GM10847 (cell line): Measurements from ENCODE around the gene RAD51C.

Experiments used
- POLR2A ChIP-seq: IDR thresholded peaks from 2 replicates; pipeline ENCODE4 v1.6.1; 2011; ENCODE audit not compliant: insufficient read length; ENCODE audit errors: extremely low read depth

RAD51C gene

DNA sequence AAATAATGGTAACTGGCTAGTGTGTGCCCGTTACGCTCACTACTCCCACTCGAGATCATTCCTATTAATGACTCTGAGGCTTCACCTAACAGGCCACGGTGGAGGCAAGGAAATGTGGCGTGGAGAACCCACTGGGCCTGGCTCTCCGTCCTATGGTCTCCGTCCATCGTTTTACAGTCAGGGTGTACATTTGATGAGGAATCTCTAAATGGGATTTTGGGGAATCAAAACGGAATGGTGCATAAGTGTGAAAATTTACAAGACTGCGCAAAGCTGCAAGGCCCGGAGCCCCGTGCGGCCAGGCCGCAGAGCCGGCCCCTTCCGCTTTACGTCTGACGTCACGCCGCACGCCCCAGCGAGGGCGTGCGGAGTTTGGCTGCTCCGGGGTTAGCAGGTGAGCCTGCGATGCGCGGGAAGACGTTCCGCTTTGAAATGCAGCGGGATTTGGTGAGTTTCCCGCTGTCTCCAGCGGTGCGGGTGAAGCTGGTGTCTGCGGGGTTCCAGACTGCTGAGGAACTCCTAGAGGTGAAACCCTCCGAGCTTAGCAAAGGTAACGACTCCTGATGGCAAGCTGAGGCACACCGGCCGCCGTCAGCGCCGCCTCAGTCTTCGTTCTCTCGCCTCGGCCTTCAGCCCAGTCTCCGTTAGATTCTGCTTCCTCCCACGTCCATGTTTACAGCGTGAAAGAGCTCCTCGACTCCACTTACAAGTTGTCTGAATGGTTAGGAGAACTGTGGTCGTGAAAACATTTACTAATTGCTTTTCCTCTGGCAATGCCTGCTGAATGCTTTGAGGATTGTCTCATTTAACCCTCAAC is at the start of gene RAD51C:
RAD51C (plus strand) TSS at position 364 of the 817 bp plus-strand sequence; CDS start at position 406, 42 bp downstream.
- peak; percentile 87 for TF ChIP-seq POLR2A

DNA sequence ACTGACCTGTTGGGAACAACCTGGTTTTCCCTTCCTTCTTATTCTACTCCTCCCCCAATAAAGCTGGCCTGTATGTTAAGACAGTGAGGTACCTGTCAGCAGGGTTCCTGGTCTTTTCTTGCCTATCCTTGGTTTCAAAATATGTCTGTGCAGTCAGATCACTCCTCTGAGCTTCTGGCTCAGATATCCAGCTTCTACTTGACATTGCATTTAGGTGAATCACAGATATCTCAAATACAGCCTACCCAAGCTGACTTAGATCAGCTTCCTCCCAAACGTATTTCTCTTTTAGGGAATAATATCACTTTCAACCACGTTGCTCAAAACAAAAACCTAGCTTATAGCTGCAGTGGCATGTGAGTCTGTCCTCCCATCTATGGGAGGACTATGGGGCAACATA is 49.3 kb upstream of the RAD51C start:
- no peak for TF ChIP-seq POLR2A

DNA sequence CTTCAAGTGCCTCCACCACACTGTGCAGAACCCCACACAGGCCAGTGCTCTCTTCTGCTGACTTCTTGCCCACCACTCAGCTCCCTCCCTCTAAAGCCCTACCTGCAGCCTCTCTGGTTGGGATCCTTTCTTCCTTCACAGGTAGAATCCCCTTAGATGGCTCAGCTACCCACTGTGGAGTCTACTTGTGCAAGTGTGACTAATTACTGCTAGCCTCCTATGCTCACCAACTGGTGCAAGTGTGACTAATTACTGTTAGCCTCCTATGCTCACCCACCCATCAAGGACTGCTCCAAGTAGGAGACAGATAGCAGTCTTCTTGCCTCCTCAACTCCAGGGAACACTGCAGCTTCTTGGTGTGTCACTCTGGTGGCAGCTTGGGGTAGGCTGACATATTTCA is 44.2 kb upstream of the RAD51C start:
- no peak for TF ChIP-seq POLR2A

DNA sequence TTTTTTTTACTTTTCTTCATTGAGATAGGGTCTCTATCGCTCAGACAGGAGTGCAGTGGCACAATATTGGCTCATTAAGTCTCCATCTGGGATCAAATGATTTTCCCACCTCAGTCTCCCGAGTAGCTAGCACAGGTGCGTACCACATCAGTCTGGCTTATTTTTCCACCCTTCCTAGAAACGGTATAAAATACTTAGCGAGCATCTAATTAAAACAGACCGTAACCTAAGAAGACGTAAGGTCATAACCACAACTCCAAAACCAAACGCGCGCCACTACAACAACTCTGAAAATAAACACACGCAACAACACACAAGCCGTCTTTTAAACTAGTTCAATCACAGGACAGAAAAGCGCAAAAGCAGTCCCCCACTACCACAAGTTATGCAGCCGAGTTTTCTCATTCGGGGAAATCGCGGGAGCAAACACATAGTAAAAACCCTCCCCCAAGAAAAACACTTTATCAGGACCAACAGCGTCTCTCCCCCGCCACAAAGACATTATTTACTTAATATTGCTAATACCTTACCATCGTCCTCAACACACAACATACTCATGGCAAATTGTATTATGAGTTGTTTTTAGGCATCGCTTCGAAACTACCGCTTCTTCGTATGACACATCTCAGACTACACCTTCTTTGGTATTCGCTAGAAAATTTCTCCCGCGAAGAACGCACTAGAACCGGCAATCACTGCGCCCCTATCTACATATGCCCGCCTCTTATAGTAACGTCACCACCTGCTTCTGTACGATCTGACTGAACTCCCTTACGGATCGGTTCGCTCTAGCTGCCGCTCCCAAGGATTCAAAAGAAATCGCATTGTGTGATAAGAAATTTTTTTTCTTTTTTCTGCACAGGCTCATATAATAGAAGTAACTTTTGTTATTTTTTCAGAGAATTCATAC is 33.3 kb upstream of the RAD51C start:
- TF ChIP-seq POLR2A, result peak; percentile 97

GRCh38 chr17:58660621-58661020 is 31.8 kb upstream of the RAD51C start:
- TF ChIP-seq POLR2A, result no peak

- TF ChIP-seq POLR2A, result no peak
Observed at GRCh38 chr17:58661499-58661898, 30.9 kb upstream of the RAD51C start.

- no peak for TF ChIP-seq POLR2A
Observed at GRCh38 chr17:58664302-58664701, 28.1 kb upstream of the RAD51C start.

GRCh38 chr17:58665946-58666857 is 26.2 kb upstream of the RAD51C start:
- no peak for TF ChIP-seq POLR2A

DNA sequence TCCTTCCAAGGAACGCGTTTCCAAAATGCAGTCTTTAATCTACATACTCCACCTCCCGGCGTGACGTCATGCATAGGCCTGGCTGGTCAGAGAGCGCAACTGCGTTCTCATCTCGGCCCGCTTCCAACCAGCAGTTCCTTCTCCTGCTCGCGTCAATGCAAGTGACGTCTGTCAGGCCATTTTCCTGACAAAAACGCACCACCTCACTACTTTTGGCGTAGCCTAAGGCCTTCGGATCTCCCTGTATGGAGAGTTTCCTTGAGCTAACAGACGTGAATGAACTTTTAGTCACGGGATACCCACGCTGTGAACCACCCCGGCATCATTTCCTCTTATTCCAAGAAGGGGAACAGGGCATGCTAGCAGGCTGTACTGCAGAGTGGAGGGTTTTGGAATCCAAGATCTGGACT is 25.5 kb upstream of the RAD51C start:
- TF ChIP-seq POLR2A, result no peak

DNA sequence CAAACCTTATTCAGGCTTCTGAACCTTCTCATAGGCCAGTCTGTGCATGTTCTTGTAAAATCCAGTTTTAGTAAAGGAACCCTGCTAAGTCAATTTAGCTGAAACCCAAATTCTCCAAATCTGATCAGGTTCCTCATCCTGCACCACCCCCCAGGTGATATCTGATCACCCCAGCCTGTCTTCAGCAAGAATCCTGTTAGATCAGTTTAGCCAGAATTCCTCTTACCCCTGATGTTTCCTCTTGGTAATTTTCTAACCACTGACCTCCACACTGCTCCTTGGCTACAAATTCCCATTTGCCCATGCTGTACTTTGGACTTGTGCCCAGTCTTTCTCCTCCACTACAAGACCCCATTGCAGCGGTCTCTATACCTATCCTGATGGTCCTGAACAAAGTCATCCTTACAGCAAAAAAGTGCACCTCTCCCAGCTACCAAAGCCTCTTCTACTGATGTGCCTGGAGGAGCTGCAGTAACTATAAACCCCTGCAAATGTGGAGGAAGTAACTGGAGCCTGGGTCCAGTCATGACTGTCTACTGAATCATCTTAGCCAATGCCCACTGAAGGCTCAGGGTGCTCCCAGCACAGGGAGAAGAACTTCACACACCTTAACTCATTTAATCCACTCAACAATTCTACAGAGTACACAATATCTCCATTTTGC is 24.3 kb upstream of the RAD51C start:
- no peak for TF ChIP-seq POLR2A

DNA sequence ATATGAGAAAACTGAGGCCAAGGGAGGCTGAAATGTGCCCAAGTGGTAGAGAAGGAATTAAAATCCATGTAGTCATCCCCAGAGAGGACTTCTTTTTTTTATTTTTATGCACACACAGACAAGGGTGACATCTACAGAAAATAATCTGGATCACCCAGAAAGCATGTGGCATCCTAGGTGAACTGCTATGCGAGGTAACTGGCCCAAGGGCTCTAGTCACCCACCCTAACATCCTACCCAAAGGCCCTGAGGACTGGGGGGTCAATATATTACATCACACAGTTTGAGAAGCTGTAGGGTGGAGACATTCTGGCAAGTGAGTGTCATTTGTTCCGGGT is 23.8 kb upstream of the RAD51C start:
- no peak for TF ChIP-seq POLR2A

GRCh38 chr17:58669853-58670252 is 22.5 kb upstream of the RAD51C start:
- TF ChIP-seq POLR2A, result no peak

- no peak for TF ChIP-seq POLR2A
Observed at GRCh38 chr17:58671969-58672368, 20.4 kb upstream of the RAD51C start.

DNA sequence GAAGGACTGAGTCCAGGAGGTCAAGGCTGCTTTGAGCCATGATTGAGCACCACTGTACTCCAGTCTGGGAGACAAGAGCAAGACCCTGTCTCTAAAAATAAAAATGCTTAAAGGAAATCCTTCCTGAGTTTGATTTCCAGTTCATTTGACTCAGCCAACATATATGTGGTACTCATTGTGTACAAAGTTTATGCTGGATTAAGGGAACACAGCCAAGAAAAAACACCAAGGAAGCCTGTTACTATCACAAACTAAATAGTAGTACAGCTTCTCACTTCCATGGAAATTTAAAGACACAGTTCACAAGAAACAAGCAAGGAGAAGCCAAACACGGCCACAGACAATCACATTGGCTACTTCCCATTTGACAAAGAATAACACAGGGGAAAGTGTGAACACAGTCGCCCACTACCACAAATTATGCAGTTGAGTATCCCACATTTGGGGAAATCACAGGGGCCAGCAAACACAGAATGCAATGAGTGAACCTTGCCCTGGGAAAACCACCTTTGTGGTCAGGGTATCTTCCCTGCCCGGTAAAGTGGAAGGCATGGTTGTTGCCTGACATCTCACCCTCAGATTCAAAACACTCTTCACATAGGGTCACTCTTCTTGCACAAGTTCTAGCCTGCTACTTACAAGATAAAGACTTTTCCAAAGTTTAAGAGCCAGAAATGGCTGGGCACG is 15.1 kb upstream of the RAD51C start:
- TF ChIP-seq POLR2A, result no peak
